ENCODE results near the gene ZFHX2. TPM values are rescaled to one million over a fixed set of nuclear protein-coding genes. Genes with fewer than 3 reads are reported as not detected.

Gene ZFHX2
- total and polyA plus RNA-seq, 2 of the 13 experiments (the other 11 are each of a cell fraction or from before 2014, with no cell fraction given) = 0.17 to 0.44 TPM

GRCh38 chr14:23539248-23540140 is 12.1 kb downstream of the ZFHX2 start (continued):
- TF ChIP-seq ZXDC (CRISPR knock-in tag; IDR thresholded peaks at IDR 0.05) = no peak
- no peak for TF ChIP-seq ZNF609 (CRISPR knock-in tag; IDR thresholded peaks at IDR 0.05; ENCODE audit: borderline replicate concordance)
- TF ChIP-seq TRAFD1 (CRISPR knock-in tag; IDR thresholded peaks at IDR 0.05; ENCODE audit: borderline replicate concordance) = no peak
- no peak for TF ChIP-seq U2AF1 (optimal IDR thresholded peaks at IDR 0.05; ENCODE audit: low read depth, low read length)
- no peak for TF ChIP-seq PLRG1 (conservative IDR thresholded peaks at IDR 0.05)
- TF ChIP-seq SAFB2 (CRISPR knock-in tag; IDR thresholded peaks at IDR 0.05; ENCODE audit: borderline replicate concordance, low read depth) = no peak
- peak; percentile 40 for TF ChIP-seq TEAD3 (CRISPR knock-in tag; optimal IDR thresholded peaks at IDR 0.05; ENCODE audit: borderline replicate concordance)
- TF ChIP-seq, protein P1, sequence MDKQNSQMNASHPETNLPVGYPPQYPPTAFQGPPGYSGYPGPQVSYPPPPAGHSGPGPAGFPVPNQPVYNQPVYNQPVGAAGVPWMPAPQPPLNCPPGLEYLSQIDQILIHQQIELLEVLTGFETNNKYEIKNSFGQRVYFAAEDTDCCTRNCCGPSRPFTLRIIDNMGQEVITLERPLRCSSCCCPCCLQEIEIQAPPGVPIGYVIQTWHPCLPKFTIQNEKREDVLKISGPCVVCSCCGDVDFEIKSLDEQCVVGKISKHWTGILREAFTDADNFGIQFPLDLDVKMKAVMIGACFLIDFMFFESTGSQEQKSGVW (CRISPR knock-in tag; IDR thresholded peaks at IDR 0.05; ENCODE audit: borderline replicate concordance) = no peak
- TF ChIP-seq, protein P2, sequence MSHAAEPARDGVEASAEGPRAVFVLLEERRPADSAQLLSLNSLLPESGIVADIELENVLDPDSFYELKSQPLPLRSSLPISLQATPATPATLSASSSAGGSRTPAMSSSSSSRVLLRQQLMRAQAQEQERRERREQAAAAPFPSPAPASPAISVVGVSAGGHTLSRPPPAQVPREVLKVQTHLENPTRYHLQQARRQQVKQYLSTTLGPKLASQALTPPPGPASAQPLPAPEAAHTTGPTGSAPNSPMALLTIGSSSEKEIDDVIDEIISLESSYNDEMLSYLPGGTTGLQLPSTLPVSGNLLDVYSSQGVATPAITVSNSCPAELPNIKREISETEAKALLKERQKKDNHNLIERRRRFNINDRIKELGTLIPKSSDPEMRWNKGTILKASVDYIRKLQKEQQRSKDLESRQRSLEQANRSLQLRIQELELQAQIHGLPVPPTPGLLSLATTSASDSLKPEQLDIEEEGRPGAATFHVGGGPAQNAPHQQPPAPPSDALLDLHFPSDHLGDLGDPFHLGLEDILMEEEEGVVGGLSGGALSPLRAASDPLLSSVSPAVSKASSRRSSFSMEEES (CRISPR knock-in tag; IDR thresholded peaks at IDR 0.05) = peak; percentile 38; the same call in 1 of the 2 replicates
- TF ChIP-seq, protein P3, sequence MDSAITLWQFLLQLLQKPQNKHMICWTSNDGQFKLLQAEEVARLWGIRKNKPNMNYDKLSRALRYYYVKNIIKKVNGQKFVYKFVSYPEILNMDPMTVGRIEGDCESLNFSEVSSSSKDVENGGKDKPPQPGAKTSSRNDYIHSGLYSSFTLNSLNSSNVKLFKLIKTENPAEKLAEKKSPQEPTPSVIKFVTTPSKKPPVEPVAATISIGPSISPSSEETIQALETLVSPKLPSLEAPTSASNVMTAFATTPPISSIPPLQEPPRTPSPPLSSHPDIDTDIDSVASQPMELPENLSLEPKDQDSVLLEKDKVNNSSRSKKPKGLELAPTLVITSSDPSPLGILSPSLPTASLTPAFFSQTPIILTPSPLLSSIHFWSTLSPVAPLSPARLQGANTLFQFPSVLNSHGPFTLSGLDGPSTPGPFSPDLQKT (CRISPR knock-in tag; IDR thresholded peaks at IDR 0.05; ENCODE audit: borderline replicate concordance) = no peak
- no peak for TF ChIP-seq CREB1 (IDR thresholded peaks at IDR 0.05)
- TF ChIP-seq CREB1 (CRISPR knock-in tag; IDR thresholded peaks at IDR 0.05) = no peak
- no peak for TF ChIP-seq ZSCAN30 (CRISPR knock-in tag; IDR thresholded peaks at IDR 0.05)

Data from HepG2 (cell line).